Heart right ventricle (tissue), 16 donors: ENCODE data around the gene SLC39A11. TPM values are rescaled to one million over a fixed set of nuclear protein-coding genes. Genes with fewer than 3 reads are reported as not detected.

Experiments
- ATAC-seq, 8 donors: fragments of 200-7000 bp; cut with Tn5 transposase; one replicate each; pipeline ENCODE4 v1.9.1; 2020; ENCODE audit warnings: mild to moderate bottlenecking in 8 of 8, moderate library complexity in 8 of 8, moderate number of reproducible peaks in 1 of 8
- DNase-seq, 2 donors: peaks; one replicate each; pipeline ENCODE4 v3.0.0-alpha.2; 2020
- H3K27ac ChIP-seq, 10 donors: fragments of 200-600 bp; sonication (generic) in 2 of 10; one replicate each; pipeline versions ENCODE4 v1.5.0 to v1.8.0; 2020 to 2022; ENCODE audit warnings: mild to moderate bottlenecking in 3 of 10
- H3K27me3 ChIP-seq, 7 donors: fragments of 200-600 bp; one replicate each; pipeline ENCODE4 v1.8.0; 2021 to 2022; ENCODE audit warnings: mild to moderate bottlenecking in 2 of 7
- H3K36me3 ChIP-seq, 9 donors: fragments of 200-600 bp; sonication (generic) in 1 of 9; one replicate each; pipeline versions ENCODE4 v1.5.0 to v1.8.0; 2020 to 2022; ENCODE audit warnings: mild to moderate bottlenecking in 2 of 9
- H3K4me1 ChIP-seq, 9 donors: fragments of 200-600 bp; sonication (generic) in 1 of 9; one replicate each; pipeline versions ENCODE4 v1.5.0 to v1.8.0; 2020 to 2022; ENCODE audit warnings: mild to moderate bottlenecking in 4 of 9
- H3K4me3 ChIP-seq, 10 donors: fragments of 200-600 bp; sonication (generic) in 2 of 10; one replicate each; pipeline versions ENCODE4 v1.5.0 to v1.8.0; 2020 to 2022; ENCODE audit warnings: mild to moderate bottlenecking in 7 of 10, moderate library complexity in 2 of 10
- H3K9me3 ChIP-seq, 11 donors: fragments of 200-600 bp in 10 of 11; sonication (generic) in 2 of 11; one replicate each; pipeline versions ENCODE4 v1.5.0 to v1.8.0; 2013 to 2022; ENCODE audit warnings: mild to moderate bottlenecking in 2 of 11, control low read depth in 1 of 11, moderate library complexity in 1 of 11
- CTCF ChIP-seq, 9 donors: fragments of 200-600 bp; sonication (generic) in 2 of 9; IDR thresholded peaks; one replicate each; pipeline versions ENCODE4 v1.5.0 to v1.8.0; 2021 to 2022; ENCODE audit warnings: antibody characterized with exemption in 9 of 9, mild to moderate bottlenecking in 5 of 9, moderate library complexity in 1 of 9
- WGBS, 2 donors: extraction: QIAGEN DNeasy Blood & Tissue Kit; methylation state at CpG; one replicate each; pipeline ENCODE4 v1.1.7; 2013; ENCODE audit warnings: inconsistent platforms in 1 of 2; 5-methylcytosine and 5-hydroxymethylcytosine counted together
- intact Hi-C, 10 donors: fragments of 100-400 bp; cut with DNase I; formaldehyde crosslinking; loops; one replicate each; pipeline versions ENCODE4 v1.11.1 to v1.14.2; 2022
- polyA plus RNA-seq, 2 donors: library from polyadenylated mRNA; stranded (reverse); fragments of 200-250 nt; gene quantifications; one replicate each; pipeline ENCODE4 v1.2.3, GENCODE V29; 2013
- total RNA-seq, 10 donors: library from RNA; stranded (reverse); fragmentation: NEBNext Ultra II Directional in 3 of 10; extraction: Animal tissue kit (Norgen Biotek cat#: 25700) in 3 of 10; gene quantifications; one replicate each; pipeline versions ENCODE4 v1.2.1 to v1.2.4, GENCODE V29; 2021 to 2023
- donor health status: Arrhythmogenic right ventricular cardiomyopathy.
- donor health status: ischemic (EF 13 %, LVEDD 7.1; RV severe dilation, severe dysfunction).
- donor health status: healthy with polysubstance abuse.
- donor health status: DM: no; HTN: yes; CAD: no.
- donor health status: DM: no; HTN: no; CAD: no.
- donor health status: ischemic (EF 25% LVEDD 6.9; RV normal size, moderate dysfunction).
- donor health status: ischemic (EF 25% LVEDD 5.7; RV mildly dilated, moderate dysfunction).
- donor health status: healthy.
- donor health status: DM: yes; HTN: yes; CAD: no.
- donor health status: Ischemic cardiomyopathy.
- donor health status: ischemic (EF 35%, LVEDD 5.7; RV mildly dilated, moderate dysfunction).
- donor health status: nonischemic (EF 11% LVEDD 7.7; RV severe dilation, severe dysfunction).
- donor health status: DM: yes; HTN: yes; CAD: no.
- donor health status: PGD.
- donor health status: ischemic (EF 29% LVEDD 5.4; RV normal size, mild dysfunction).
- donor health status: nonischemic (EF 23%, LVEDD 6.1; RV moderate dilation, normal function).

SLC39A11 gene
- total and polyA plus RNA-seq, 12 donors, result 2.4 to 11.3 (median 6.4) TPM

GRCh38 chr17:72691586-72691985, 400.9 kb downstream of the SLC39A11 start:
- intact Hi-C loops, result no loop called here
- ATAC-seq (no peak), DNase-seq (no peak)
- no peak overlapping the region for H3K4me3 ChIP-seq
- no peaks in the 10 kb centered on the region for H3K27me3 ChIP-seq
- no peaks in the 10 kb centered on the region for H3K4me1 ChIP-seq
- H3K27ac ChIP-seq, result no peak overlapping the region
- H3K9me3 ChIP-seq, result no peaks in the 10 kb centered on the region
- 66 to 93% methylated on average over 4 of the region's 4 CpGs for WGBS, 2 donors
- no peak for TF ChIP-seq CTCF (IDR thresholded peaks at IDR 0.05)
- no peaks in the 10 kb centered on the region for H3K36me3 ChIP-seq

- no peaks in the 10 kb centered on the region for H3K4me1 ChIP-seq
- H3K9me3 ChIP-seq, result no peaks in the 10 kb centered on the region
- H3K36me3 ChIP-seq, result no peaks in the 10 kb centered on the region
- intact Hi-C loops, result no loop called here
- TF ChIP-seq CTCF (IDR thresholded peaks at IDR 0.05), result no peak
- ATAC-seq (no peak), DNase-seq (no peak)
- 95 to 96% methylated on average over 3 of the region's 3 CpGs for WGBS, 2 donors
- H3K27me3 ChIP-seq, result no peaks in the 10 kb centered on the region
- no peak overlapping the region for H3K4me3 ChIP-seq
- H3K27ac ChIP-seq, result no peak overlapping the region
Measured at GRCh38 chr17:72691017-72691416, 401.5 kb downstream of the SLC39A11 start.

GRCh38 chr17:72687886-72688285, 404.6 kb downstream of the SLC39A11 start:
- no peaks in the 10 kb centered on the region for H3K36me3 ChIP-seq
- TF ChIP-seq CTCF (IDR thresholded peaks at IDR 0.05), result no peak
- intact Hi-C loops, result no loop called here
- no peak overlapping the region for H3K27ac ChIP-seq
- DNase-seq (no peak), ATAC-seq (no peak)
- 59 to 61% methylated on average over 7 of the region's 7 CpGs for WGBS, 2 donors
- H3K27me3 ChIP-seq, result no peaks in the 10 kb centered on the region
- H3K4me3 ChIP-seq, result no peak overlapping the region
- H3K4me1 ChIP-seq, result peaks cover 0 to 5% (median 0%) of the 10 kb centered on the region in 9 donors
- no peaks in the 10 kb centered on the region for H3K9me3 ChIP-seq

GRCh38 chr17:72684405-72685020, 408.0 kb downstream of the SLC39A11 start:
- TF ChIP-seq CTCF (IDR thresholded peaks at IDR 0.05), result no peak
- H3K9me3 ChIP-seq, result no peaks in the 10 kb centered on the region
- intact Hi-C loops, result no loop called here
- peaks cover 0 to 5% (median 0%) of the 10 kb centered on the region in 9 donors for H3K4me1 ChIP-seq
- no peak for DNase-seq
- no peak overlapping the region for H3K4me3 ChIP-seq
- H3K27ac ChIP-seq, result no peak overlapping the region
- 90% methylated on average over 11 of the region's 11 CpGs for WGBS, 2 donors
- no peaks in the 10 kb centered on the region for H3K36me3 ChIP-seq
- ATAC-seq, result no peak
- H3K27me3 ChIP-seq, result no peaks in the 10 kb centered on the region
